Erythroblast (primary cell): Measurements from ENCODE around the gene SDSL.

Experiments
- GATA1 ChIP-seq: IDR thresholded peaks from 2 replicates; pipeline ENCODE4 v1.6.1; 2011; ENCODE audit warnings: low read depth, mild to moderate bottlenecking, control low read depth, low read length, moderate library complexity
- POLR2A ChIP-seq: IDR thresholded peaks from 2 replicates; pipeline ENCODE4 v1.6.1; 2011; ENCODE audit warnings: mild to moderate bottlenecking, low read length

DNA sequence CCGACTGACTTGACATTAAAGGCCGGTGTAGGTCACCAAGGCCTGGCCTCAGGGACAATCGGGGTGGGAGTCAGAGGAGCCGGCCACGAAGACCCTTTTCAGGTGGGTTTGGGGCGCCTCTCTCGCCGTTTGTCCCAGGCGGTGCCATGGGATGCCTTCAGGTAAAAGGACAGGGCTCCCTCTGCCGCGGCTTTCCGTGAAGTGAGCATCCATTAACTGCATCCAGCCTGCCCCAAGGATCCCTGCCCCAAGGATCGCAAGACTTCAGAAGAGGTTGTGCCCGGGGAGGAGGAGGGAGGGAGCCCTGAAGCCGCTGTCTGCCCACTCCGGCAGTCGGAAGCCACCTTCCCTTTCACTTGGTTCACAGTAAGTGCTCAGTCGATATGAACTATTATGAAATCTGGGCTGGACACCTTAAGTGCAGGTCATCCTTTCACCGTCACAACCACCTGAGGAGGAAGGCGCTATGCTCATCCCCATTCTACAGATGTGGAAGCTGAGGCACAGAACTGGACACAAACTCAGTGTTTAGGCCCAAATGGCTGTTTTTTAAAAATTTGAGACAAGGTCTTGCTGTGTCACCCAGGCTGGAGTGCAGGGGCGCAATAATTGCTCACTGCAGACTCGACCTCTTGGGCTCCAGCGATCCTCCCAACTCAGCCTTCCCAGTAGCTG, 19.5 kb upstream of the SDSL start:
- TF ChIP-seq POLR2A = no peak
- no peak for TF ChIP-seq GATA1
